Upper lobe of left lung (tissue), 4 donors: ENCODE data around the gene PPP6R2.

Experiments
- EP300 ChIP-seq, 4 donors: sonication (generic); formaldehyde crosslinking; IDR thresholded peaks; one replicate each; pipeline ENCODE4 v1.5.1; 2017; ENCODE audit warnings: antibody characterized with exemption in 4 of 4, control low read depth in 2 of 4
- POLR2A ChIP-seq, 4 donors: fragments of 450-650 bp; IDR thresholded peaks; one replicate each; pipeline ENCODE4 v1.5.1; 2016 to 2017; ENCODE audit warnings: antibody characterized with exemption in 4 of 4, mild to moderate bottlenecking in 2 of 4
- POLR2AphosphoS5 ChIP-seq, 2 donors: sonication (generic); formaldehyde crosslinking; IDR thresholded peaks; one replicate each; pipeline ENCODE4 v1.5.1; 2017; ENCODE audit warnings: antibody characterized with exemption in 2 of 2
- TF ChIP-seq, protein P1 (sequence below), 6 experiments: fragments of 450-650 bp in 4 of 6; fragments of 200-600 bp in 2 of 6; sonication (generic) in 2 of 6; IDR thresholded peaks; one replicate each; pipeline ENCODE4 v1.5.1; 2016 to 2019; ENCODE audit warnings: antibody characterized with exemption in 6 of 6

DNA sequence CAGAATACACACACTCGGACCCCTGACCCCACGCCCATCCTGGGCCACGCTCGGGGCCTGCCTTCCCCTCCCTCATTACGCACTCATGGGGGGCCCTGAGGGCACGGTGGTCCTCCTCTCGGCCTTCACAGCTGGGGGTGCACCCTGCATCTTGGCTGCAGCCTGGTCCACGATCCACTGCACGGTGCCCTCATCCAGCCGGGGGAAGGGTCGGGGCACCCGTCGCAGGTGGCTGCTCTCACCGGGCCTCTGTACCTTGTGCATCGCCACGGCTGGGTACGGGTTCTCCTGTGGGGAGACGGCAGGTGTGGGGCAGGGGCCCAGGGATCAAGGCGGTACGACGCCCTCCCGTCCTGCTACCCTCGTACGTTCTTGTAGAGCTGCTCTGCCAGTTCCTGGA is 121.3 kb downstream of the PPP6R2 start:
- no peak for TF ChIP-seq POLR2A (IDR thresholded peaks at IDR 0.05)
- TF ChIP-seq, protein P1, sequence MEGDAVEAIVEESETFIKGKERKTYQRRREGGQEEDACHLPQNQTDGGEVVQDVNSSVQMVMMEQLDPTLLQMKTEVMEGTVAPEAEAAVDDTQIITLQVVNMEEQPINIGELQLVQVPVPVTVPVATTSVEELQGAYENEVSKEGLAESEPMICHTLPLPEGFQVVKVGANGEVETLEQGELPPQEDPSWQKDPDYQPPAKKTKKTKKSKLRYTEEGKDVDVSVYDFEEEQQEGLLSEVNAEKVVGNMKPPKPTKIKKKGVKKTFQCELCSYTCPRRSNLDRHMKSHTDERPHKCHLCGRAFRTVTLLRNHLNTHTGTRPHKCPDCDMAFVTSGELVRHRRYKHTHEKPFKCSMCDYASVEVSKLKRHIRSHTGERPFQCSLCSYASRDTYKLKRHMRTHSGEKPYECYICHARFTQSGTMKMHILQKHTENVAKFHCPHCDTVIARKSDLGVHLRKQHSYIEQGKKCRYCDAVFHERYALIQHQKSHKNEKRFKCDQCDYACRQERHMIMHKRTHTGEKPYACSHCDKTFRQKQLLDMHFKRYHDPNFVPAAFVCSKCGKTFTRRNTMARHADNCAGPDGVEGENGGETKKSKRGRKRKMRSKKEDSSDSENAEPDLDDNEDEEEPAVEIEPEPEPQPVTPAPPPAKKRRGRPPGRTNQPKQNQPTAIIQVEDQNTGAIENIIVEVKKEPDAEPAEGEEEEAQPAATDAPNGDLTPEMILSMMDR (IDR thresholded peaks at IDR 0.05), result no peak
- no peak for TF ChIP-seq POLR2AphosphoS5 (IDR thresholded peaks at IDR 0.05)
- no peak for TF ChIP-seq EP300 (IDR thresholded peaks at IDR 0.05)
